Lung (tissue), 12 donors: Measurements from ENCODE around the gene RXRG. TPM values are rescaled to one million over a fixed set of nuclear protein-coding genes. Genes with fewer than 3 reads are reported as not detected.

Experiments used
- ATAC-seq: fragments of 200-7000 bp; cut with Tn5 transposase; one replicate; pipeline ENCODE4 v1.9.1; 2020; ENCODE audit warnings: moderate number of reproducible peaks; ENCODE audit not compliant: insufficient read depth, low FRiP score
- DNase-seq, 3 donors: peaks; one replicate each; pipeline ENCODE4 v3.0.0-alpha.2; 2013 to 2017
- H3K27ac ChIP-seq, 2 donors: one replicate each; pipeline ENCODE4 v1.5.1; 2013; ENCODE audit warnings: mild to moderate bottlenecking in 2 of 2, moderate library complexity in 2 of 2, control low read depth in 1 of 2, inconsistent platforms in 1 of 2, low read depth in 1 of 2, low read length in 1 of 2
- H3K27me3 ChIP-seq, 3 donors: one replicate each; pipeline ENCODE4 v1.5.1; 2013; ENCODE audit warnings: low read length in 2 of 3; ENCODE audit not compliant: control insufficient read depth in 3 of 3, insufficient read depth in 3 of 3
- H3K36me3 ChIP-seq, 4 donors: one replicate each; pipeline ENCODE4 v1.5.1; 2013; ENCODE audit warnings: low read length in 4 of 4, mild to moderate bottlenecking in 1 of 4, moderate library complexity in 1 of 4; ENCODE audit not compliant: control insufficient read depth in 4 of 4, insufficient read depth in 4 of 4
- H3K4me1 ChIP-seq, 5 donors: one replicate each; pipeline ENCODE4 v1.5.1; 2013; ENCODE audit warnings: low read length in 5 of 5, mild to moderate bottlenecking in 2 of 5, moderate library complexity in 1 of 5; ENCODE audit not compliant: control insufficient read depth in 5 of 5, insufficient read depth in 5 of 5
- H3K4me3 ChIP-seq: one replicate; pipeline ENCODE4 v1.5.1; 2013; ENCODE audit warnings: mild to moderate bottlenecking, control low read depth, moderate library complexity
- H3K9ac ChIP-seq, 2 donors: one replicate each; pipeline ENCODE4 v1.5.1; 2013; ENCODE audit warnings: low read length in 2 of 2, control low read depth in 1 of 2; ENCODE audit not compliant: insufficient read depth in 1 of 2
- H3K9me3 ChIP-seq, 4 donors: one replicate each; pipeline ENCODE4 v1.5.1; 2013; ENCODE audit warnings: low read length in 3 of 4, mild to moderate bottlenecking in 1 of 4, moderate library complexity in 1 of 4; ENCODE audit not compliant: control insufficient read depth in 4 of 4, insufficient read depth in 3 of 4
- CTCF ChIP-seq: IDR thresholded peaks from 2 replicates; pipeline ENCODE4 v1.5.1; 2012; ENCODE audit warnings: mild to moderate bottlenecking; ENCODE audit errors: control extremely low read depth, extremely low read depth
- WGBS, 2 donors: extraction: QIAGEN DNeasy Blood & Tissue Kit; methylation state at CpG; one replicate each; pipeline ENCODE4 v1.1.7; 2013; 5-methylcytosine and 5-hydroxymethylcytosine counted together
- polyA plus RNA-seq, 2 donors: library from polyadenylated mRNA; stranded (reverse); fragments of 200-250 nt; gene quantifications; one replicate each; pipeline ENCODE4 v1.2.1, GENCODE V29; 2013
- total RNA-seq, 2 donors: library from RNA; depleted of rRNA in 1 of 2; stranded (reverse); fragments of >200 nt in 1 of 2; gene quantifications; one replicate each; pipeline ENCODE4 v1.2.1, GENCODE V29; 2014 to 2021
- donor health status: control.
- donor health status: control.
- donor health status: Bipolar disorder and iron deficiency.
- donor health status: healthy.
- donor health status: DM: yes; HTN: yes; CAD: no.

Gene RXRG
- total and polyA plus RNA-seq, 4 donors = 0.55 to 3.0 (median 1.7) TPM

DNA sequence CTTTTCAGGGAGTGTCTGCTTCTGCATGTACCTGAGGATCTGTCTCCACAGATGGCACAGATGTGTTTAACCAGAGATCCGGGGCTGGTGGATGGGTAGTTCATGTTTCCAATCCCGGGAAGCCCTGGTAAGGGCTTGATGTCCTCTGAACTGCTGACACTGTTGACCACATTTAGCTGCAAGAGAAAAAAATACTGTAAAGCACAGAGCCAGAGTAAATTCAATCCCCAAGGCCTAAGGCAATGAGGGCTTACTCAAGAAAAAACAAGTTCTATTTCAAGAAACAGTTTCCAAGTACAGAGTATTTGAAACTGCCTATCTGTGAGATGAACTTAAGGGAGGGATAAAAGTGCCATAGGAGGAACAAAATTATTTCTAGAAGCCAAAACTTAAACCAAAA lies 25.1 kb downstream of the RXRG start:
- Histone ChIP-seq H3K4me1 (peaks cover 4 to 25% (median 10%) of the 10 kb centered on the region in 5 donors), H3K9ac (no peak overlapping the region), H3K9me3 (no peaks in the 10 kb centered on the region), H3K27me3 (no peaks in the 10 kb centered on the region), H3K27ac (no peak overlapping the region), H3K4me3 (no peak overlapping the region), H3K36me3 (peaks cover 0 to 14% (median 5%) of the 10 kb centered on the region in 4 donors)
- TF ChIP-seq CTCF = no peak
- ATAC-seq = no peak
- DNase-seq = no peak
- 82 to 92% methylated on average over 2 of the region's 2 CpGs for WGBS, 2 donors

DNA sequence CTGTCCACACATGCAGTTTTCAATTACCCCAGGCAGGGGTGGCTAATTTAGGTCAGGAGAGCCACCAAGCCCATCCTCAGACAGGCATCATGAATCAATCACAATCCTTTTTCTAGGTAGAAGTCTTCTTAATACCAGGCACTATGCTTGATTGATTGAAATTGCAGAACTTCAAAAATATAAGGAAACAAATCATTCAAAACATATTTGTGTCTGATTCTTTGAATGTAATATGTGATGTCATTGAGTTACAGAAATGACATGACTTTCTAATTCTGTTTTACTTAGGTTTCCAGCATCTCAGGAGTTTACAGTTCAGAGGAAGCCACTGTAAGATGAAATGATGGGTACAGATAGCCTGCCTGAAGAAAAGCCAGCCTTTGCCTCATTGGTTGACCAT lies 26.7 kb downstream of the RXRG start:
- no peak overlapping the region for H3K9ac ChIP-seq
- H3K36me3 ChIP-seq = peaks cover 0 to 14% (median 5%) of the 10 kb centered on the region in 4 donors
- peaks cover 0 to 9% (median under 1%) of the 10 kb centered on the region in 5 donors for H3K4me1 ChIP-seq
- H3K4me3 ChIP-seq = no peak overlapping the region
- no peak for ATAC-seq
- H3K27me3 ChIP-seq = no peaks in the 10 kb centered on the region
- H3K27ac ChIP-seq = no peak overlapping the region
- no peak for DNase-seq
- TF ChIP-seq CTCF = no peak
- no peaks in the 10 kb centered on the region for H3K9me3 ChIP-seq

GRCh38 chr1:165416876-165417275 lies 28.1 kb downstream of the RXRG start:
- WGBS, 2 donors = 76 to 89% methylated on average over 11 of the region's 11 CpGs
- ATAC-seq (no peak), DNase-seq (no peak)
- Histone ChIP-seq H3K36me3 (peaks cover 0 to 14% (median 5%) of the 10 kb centered on the region in 4 donors), H3K27ac (no peak overlapping the region), H3K9ac (no peak overlapping the region), H3K4me3 (no peak overlapping the region), H3K27me3 (no peaks in the 10 kb centered on the region), H3K4me1 (peaks cover 0 to 1% (median 0%) of the 10 kb centered on the region in 5 donors), H3K9me3 (no peaks in the 10 kb centered on the region)
- no peak for TF ChIP-seq CTCF

DNA sequence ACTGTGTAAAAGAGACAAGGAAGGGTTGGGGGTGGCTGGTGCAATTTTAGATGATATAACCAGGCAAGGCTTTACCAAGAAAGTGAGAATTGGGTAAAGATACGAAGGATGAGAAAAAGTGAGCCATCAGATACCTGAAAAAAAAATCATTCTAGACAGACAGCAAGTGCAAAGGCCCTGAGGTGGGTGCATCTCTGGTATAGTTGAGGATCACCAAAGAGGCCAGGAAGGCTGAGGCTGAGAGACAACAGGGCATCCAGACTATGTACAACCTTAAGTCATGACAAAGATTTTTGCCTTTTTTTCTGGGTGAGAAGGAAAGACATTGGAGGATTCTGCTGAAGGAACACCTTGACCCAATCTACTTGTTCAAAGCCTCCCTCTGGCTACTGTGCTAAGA lies 29.9 kb downstream of the RXRG start:
- WGBS, 2 donors = 85% methylated on average over 1 of the region's 1 CpG
- peaks cover 0 to 14% (median 5%) of the 10 kb centered on the region in 4 donors for H3K36me3 ChIP-seq

More for the DNA sequence above, 29.9 kb downstream of the RXRG start:
- H3K9me3 ChIP-seq = no peaks in the 10 kb centered on the region
- no peak for ATAC-seq
- no peak overlapping the region for H3K27ac ChIP-seq
- no peak for DNase-seq
- H3K27me3 ChIP-seq = no peaks in the 10 kb centered on the region
- peaks cover 0 to 7% (median 1%) of the 10 kb centered on the region in 5 donors for H3K4me1 ChIP-seq
- no peak overlapping the region for H3K9ac ChIP-seq
- H3K4me3 ChIP-seq = no peak overlapping the region
- TF ChIP-seq CTCF = no peak
